ENCODE results near the gene SRGAP3.

The SRGAP3 gene

GRCh38 chr3:9223672-9224071, 25.8 kb downstream of the SRGAP3 start:
- DNase-seq: no peak

- no peak for DNase-seq
Observed at GRCh38 chr3:9222956-9223639, 26.3 kb downstream of the SRGAP3 start.

GRCh38 chr3:9222049-9222448, 27.4 kb downstream of the SRGAP3 start:
- DNase-seq: no peak

GRCh38 chr3:9218514-9218846, 31.0 kb downstream of the SRGAP3 start:
- DNase-seq: no peak

- no peak for DNase-seq
Observed at GRCh38 chr3:9217784-9218513, 31.5 kb downstream of the SRGAP3 start.

- no peak for DNase-seq
Observed at GRCh38 chr3:9216736-9217135, 32.7 kb downstream of the SRGAP3 start.

- no peak for DNase-seq
Observed at GRCh38 chr3:9214599-9214998, 34.8 kb downstream of the SRGAP3 start.

- no peak for DNase-seq
Observed at GRCh38 chr3:9214185-9214584, 35.3 kb downstream of the SRGAP3 start.

GRCh38 chr3:9213019-9213634, 36.3 kb downstream of the SRGAP3 start:
- DNase-seq: peak; percentile 24

- no peak for DNase-seq
Observed at GRCh38 chr3:9211155-9211950, 38.1 kb downstream of the SRGAP3 start.

- no peak for DNase-seq
Observed at GRCh38 chr3:9209777-9210176, 39.7 kb downstream of the SRGAP3 start.

- DNase-seq: no peak
Observed at GRCh38 chr3:9208605-9209152, 40.8 kb downstream of the SRGAP3 start.

GRCh38 chr3:9207116-9207763, 42.2 kb downstream of the SRGAP3 start:
- no peak for DNase-seq

GRCh38 chr3:9206287-9206686, 43.2 kb downstream of the SRGAP3 start:
- no peak for DNase-seq

GRCh38 chr3:9205345-9206143, 43.9 kb downstream of the SRGAP3 start:
- peak; percentile 12 for DNase-seq

- DNase-seq: no peak
Observed at GRCh38 chr3:9204253-9204992, 45.0 kb downstream of the SRGAP3 start.

GRCh38 chr3:9203317-9203716, 46.1 kb downstream of the SRGAP3 start:
- no peak for DNase-seq

- no peak for DNase-seq
Observed at GRCh38 chr3:9202546-9202945, 46.9 kb downstream of the SRGAP3 start.

- no peak for DNase-seq
Observed at GRCh38 chr3:9201955-9202354, 47.5 kb downstream of the SRGAP3 start.

- no peak for DNase-seq
Observed at GRCh38 chr3:9201266-9201665, 48.2 kb downstream of the SRGAP3 start.

GRCh38 chr3:9199775-9200174, 49.7 kb downstream of the SRGAP3 start:
- DNase-seq: no peak

Data from hematopoietic multipotent progenitor cell treated with erythropoietin and hydrocortisone succinate and interleukin-3 and kit ligand, for 4 days (in vitro differentiated cells).